Testis (tissue), 2 donors: ENCODE data around the gene REL.

ENCODE experiments used
- CTCF ChIP-seq, 3 experiments: fragments of 450-650 bp in 2 of 3; fragments of 200-600 bp in 1 of 3; sonication (generic) in 1 of 3; IDR thresholded peaks; one replicate each; pipeline ENCODE4 v1.5.1; 2016 to 2019; ENCODE audit warnings: antibody characterized with exemption in 3 of 3, mild to moderate bottlenecking in 2 of 3, moderate library complexity in 1 of 3
- POLR2A ChIP-seq: fragments of 450-650 bp; IDR thresholded peaks from one replicate; pipeline ENCODE4 v1.6.1; 2017; ENCODE audit warnings: antibody characterized with exemption, mild to moderate bottlenecking, moderate library complexity

GRCh38 chr2:60857056-60857455 is 24.3 kb upstream of the REL start:
- TF ChIP-seq CTCF (IDR thresholded peaks at IDR 0.05) (no peak), POLR2A (no peak)
